Measurements from ENCODE around the gene CAPZB. TPM values are rescaled to one million over a fixed set of nuclear protein-coding genes. Genes with fewer than 3 reads are reported as not detected.

The CAPZB gene
- total RNA-seq, 1 experiment from 2014 or later = 348 TPM

- Histone ChIP-seq H2AK5ac (ENCODE audit: insufficient read length, low read length) (no peak overlapping the region), H4K20me1 (ENCODE audit: control insufficient read depth, insufficient read depth, insufficient read length) (no peaks in the 10 kb centered on the region), H3K27me3 (ENCODE audit: insufficient read depth, low read length) (no peaks in the 10 kb centered on the region), H3K27ac (ENCODE audit: insufficient read length, low read depth, low read length) (no peak overlapping the region), H3K14ac (ENCODE audit: insufficient read depth, low read length) (no peak overlapping the region; the same call in 1 of the 2 replicates), H2BK120ac (ENCODE audit: low read depth, low read length, poor library complexity, severe bottlenecking) (no peak overlapping the region), H3K79me2 (ENCODE audit: insufficient read depth, low read length) (no peaks in the 10 kb centered on the region), H3K4me1 (ENCODE audit: insufficient read depth, low read length) (0 out of 2 replicates have a peak, but pooled peaks cover 3% of the 10 kb centered on the region), H2BK15ac (ENCODE audit: low read depth, low read length) (no peak overlapping the region), H3K18ac (ENCODE audit: insufficient read length, low read depth, low read length) (no peak overlapping the region), H2BK12ac (ENCODE audit: insufficient read length, low read depth, low read length) (no peak overlapping the region), H2BK20ac (ENCODE audit: low read depth, low read length, poor library complexity, severe bottlenecking) (no peak overlapping the region), H3K23me2 (ENCODE audit: insufficient read length, low read depth, low read length, poor library complexity, severe bottlenecking) (no peaks in the 10 kb centered on the region), H3K23ac (ENCODE audit: insufficient read length, low read depth, low read length) (no peak overlapping the region), H3K4ac (ENCODE audit: low read depth, low read length) (no peak overlapping the region), H4K8ac (replicated peaks; ENCODE audit: insufficient read length, low read depth, low read length) (no peak overlapping the region), H4K91ac (ENCODE audit: insufficient read length, low read depth, low read length) (no peak overlapping the region), H3K4me2 (ENCODE audit: insufficient read depth, insufficient read length, low read length) (no peak overlapping the region), H3K79me1 (ENCODE audit: insufficient read depth, low read depth, low read length, poor library complexity, severe bottlenecking) (peaks cover 4% of the 10 kb centered on the region), H3K9ac (ENCODE audit: extremely low read depth, insufficient read length, low read length) (no peak overlapping the region), H2BK5ac (ENCODE audit: insufficient read length, low read length) (no peak overlapping the region), H4K5ac (ENCODE audit: insufficient read length, low read depth, low read length) (no peak overlapping the region), H3K9me3 (ENCODE audit: control insufficient read depth, low read depth, low read length) (no peaks in the 10 kb centered on the region), H3T11ph (ENCODE audit: low read length) (no peak overlapping the region), H2AFZ (ENCODE audit: low read length) (no peak overlapping the region), H3K56ac (ENCODE audit: insufficient read length, low read depth, low read length) (no peak overlapping the region)
- H3K4me1 Mint-ChIP-seq = peaks cover 22 to 30% of the 10 kb centered on the region in 2 experiments
- DNase-seq = no peak
- H3K9me3 Mint-ChIP-seq = no peaks in the 10 kb centered on the region
- no peaks in the 10 kb centered on the region; the same call in none of the 2 replicates for H3K27me3 Mint-ChIP-seq (ENCODE audit: low read depth)
- H3K27ac Mint-ChIP-seq = peak overlapping the region in 1 of 3 experiments; percentile 34; a peak in 1 of 7 replicates
- no CpG with 5 or more reads among the region's 6 CpGs for WGBS (ENCODE audit: extremely low coverage, insufficient read length, low lambda C conversion rate)
- peaks cover 38 to 66% (median 59%) of the 10 kb centered on the region in 3 experiments for H3K36me3 Mint-ChIP-seq (ENCODE audit: insufficient read depth in 1 of 3, low read depth in 3 of 3)
- no peak for TF ChIP-seq CTCF (conservative IDR thresholded peaks at IDR 0.05)
- peak overlapping the region in 1 of 2 experiments; percentile 48; a peak in 1 of 5 replicates for H3K4me3 Mint-ChIP-seq
Observed at GRCh38 chr1:19354531-19354981, 130.8 kb downstream of the CAPZB start.

All from H9 (cell line).